Measurements from ENCODE around the gene ACCSL.

The ACCSL gene

DNA sequence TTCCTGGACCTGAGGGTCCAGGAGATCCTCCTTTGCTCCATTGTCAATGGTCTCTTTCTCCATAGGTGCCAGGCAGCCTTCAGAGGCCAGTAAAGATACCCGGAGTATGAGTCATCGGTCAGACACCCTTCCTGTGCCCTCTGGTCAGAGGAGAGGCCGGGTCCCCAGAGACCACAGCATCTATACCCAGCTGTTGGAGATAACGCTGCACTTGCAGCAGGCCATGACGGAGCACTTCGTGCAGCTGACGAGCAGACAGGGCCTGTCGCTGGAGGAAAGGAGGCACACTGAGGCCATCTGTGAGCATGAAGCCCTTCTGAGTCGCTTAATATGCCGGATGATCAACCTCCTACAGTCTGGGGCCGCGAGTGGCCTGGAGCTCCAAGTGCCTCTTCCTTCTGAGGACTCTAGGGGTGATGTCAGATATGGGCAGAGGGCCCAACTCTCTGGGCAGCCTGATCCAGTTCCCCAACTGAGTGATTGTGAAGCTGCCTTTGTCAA is at the start of gene ACCSL:
ACCSL (plus strand) TSS at position 51 of the 501 bp plus-strand sequence; CDS start at position 107, 56 bp downstream.
- TF ChIP-seq, protein P1, sequence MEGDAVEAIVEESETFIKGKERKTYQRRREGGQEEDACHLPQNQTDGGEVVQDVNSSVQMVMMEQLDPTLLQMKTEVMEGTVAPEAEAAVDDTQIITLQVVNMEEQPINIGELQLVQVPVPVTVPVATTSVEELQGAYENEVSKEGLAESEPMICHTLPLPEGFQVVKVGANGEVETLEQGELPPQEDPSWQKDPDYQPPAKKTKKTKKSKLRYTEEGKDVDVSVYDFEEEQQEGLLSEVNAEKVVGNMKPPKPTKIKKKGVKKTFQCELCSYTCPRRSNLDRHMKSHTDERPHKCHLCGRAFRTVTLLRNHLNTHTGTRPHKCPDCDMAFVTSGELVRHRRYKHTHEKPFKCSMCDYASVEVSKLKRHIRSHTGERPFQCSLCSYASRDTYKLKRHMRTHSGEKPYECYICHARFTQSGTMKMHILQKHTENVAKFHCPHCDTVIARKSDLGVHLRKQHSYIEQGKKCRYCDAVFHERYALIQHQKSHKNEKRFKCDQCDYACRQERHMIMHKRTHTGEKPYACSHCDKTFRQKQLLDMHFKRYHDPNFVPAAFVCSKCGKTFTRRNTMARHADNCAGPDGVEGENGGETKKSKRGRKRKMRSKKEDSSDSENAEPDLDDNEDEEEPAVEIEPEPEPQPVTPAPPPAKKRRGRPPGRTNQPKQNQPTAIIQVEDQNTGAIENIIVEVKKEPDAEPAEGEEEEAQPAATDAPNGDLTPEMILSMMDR (IDR thresholded peaks at IDR 0.05; ENCODE audit: insufficient read depth, low read depth, low read length, missing control alignments): no peak
- no peak for DNase-seq (ENCODE audit: low read depth)
- H3K4me3 ChIP-seq (ENCODE audit: low read depth, low read length): no peak within 1 kb of the TSS

- TF ChIP-seq, protein P1 (IDR thresholded peaks at IDR 0.05; ENCODE audit: insufficient read depth, low read depth, low read length, missing control alignments): no peak
- no peak for DNase-seq (ENCODE audit: low read depth)
- H3K4me3 ChIP-seq (ENCODE audit: low read depth, low read length): no peak overlapping the region
Observed at GRCh38 chr11:43998308-43998707, 49.5 kb upstream of the ACCSL start.

DNA sequence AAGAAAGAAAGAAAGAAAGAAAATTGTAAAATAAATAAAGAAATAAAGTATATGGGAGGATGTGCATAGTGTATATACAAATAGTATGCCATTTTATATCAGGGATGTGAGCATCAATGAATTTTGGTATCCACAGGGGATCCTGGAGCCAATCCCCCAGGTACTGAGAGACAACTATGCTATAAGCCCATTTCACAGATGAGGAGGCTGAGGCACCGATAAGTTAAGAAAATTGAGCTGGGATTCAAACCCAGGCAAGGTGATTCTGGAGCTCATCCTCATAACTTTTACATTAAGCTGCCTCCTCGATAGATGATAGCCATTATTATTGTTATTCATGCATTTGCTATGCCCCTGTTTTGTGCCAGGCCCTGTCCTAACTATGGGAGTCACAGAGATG is 47.0 kb upstream of the ACCSL start:
- TF ChIP-seq, protein P1 (IDR thresholded peaks at IDR 0.05; ENCODE audit: insufficient read depth, low read depth, low read length, missing control alignments): no peak
- H3K4me3 ChIP-seq (ENCODE audit: low read depth, low read length): no peak overlapping the region

DNA sequence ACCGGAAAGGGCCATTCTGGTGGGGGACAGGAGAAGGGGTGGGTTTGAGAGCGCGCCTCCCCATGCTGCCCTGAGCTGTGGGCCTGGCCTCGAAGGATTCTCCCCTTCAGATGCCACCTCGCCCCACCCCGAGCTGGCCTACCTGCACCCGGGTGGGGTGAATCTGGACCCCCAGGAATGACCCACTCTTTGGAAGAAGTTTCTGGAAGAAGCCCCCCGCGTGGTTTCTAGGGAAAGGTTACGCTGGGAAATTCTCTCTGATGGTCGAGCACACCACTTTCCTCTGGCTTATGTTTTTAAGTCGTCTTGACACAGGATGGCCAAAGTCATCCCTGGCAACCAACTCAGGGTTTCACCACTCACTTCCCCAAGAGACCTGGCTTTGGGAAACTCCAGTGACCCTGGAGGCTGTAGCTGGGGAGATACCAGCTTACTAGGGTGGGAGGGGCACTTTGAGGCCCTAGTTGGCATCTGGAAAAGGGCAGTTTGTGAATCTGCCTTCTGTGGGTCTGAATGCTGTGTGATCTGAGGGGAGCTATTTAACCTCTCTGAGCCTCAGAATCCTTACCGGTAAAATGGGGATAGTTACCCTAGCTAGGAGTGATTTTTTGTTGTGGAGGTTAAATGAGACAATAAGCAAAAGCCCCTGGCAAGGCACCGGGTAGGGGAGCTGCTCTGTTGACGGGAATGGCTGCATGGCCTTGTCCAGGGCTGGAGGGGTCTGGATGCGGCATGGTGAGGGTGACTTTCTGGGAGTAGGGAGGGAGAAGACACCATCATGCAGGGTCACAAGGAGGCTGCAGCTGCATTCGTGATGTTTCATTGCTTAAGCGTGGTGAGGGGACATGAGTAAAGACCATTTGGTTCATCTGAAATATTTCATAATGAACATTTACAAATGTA is 45.3 kb upstream of the ACCSL start:
- TF ChIP-seq, protein P1 (IDR thresholded peaks at IDR 0.05; ENCODE audit: insufficient read depth, low read depth, low read length, missing control alignments): no peak

More for the DNA sequence above, 47.0 kb upstream of the ACCSL start:
- no peak for DNase-seq (ENCODE audit: low read depth)

DNA sequence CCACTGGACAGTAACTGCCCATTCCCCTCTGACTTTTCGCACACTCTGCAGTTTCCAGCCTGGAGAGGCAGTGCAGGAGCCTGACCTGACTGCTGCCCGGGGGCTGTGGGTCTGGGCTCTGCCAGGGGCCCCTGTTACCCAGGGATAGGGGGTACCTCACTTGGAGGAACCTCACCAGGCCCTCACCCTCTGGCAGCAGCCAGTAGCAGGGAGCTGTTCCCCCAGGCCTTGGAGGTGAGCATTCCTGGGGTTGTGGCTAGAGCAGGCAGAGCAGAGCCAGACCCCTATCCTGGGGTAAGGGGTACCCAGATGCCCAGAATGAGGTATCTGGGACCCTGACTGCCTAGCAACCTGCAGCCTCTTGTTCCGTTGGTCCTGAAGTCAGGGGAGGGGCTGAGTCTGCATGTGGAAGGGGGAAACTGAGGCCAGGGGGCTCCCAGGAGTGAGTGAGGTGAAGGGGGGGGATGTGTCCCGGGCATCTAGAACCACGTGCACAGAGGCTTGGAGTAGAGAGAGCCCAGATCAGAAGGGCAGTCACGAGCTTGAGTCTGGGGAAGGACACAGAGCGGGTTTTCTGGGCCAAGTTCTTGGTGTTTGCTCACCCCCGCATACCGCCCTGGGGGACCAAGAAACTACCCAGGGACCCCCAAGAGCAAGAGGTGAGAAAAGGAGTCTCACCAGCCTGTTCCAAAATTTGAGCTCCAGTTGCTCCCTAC is 43.9 kb upstream of the ACCSL start:
- no peak for DNase-seq (ENCODE audit: low read depth)
- H3K4me3 ChIP-seq (ENCODE audit: low read depth, low read length): no peak overlapping the region
- TF ChIP-seq, protein P1 (IDR thresholded peaks at IDR 0.05; ENCODE audit: insufficient read depth, low read depth, low read length, missing control alignments): no peak

More for the DNA sequence above, 45.3 kb upstream of the ACCSL start:
- no peak overlapping the region for H3K4me3 ChIP-seq (ENCODE audit: low read depth, low read length)
- no peak for DNase-seq (ENCODE audit: low read depth)

DNA sequence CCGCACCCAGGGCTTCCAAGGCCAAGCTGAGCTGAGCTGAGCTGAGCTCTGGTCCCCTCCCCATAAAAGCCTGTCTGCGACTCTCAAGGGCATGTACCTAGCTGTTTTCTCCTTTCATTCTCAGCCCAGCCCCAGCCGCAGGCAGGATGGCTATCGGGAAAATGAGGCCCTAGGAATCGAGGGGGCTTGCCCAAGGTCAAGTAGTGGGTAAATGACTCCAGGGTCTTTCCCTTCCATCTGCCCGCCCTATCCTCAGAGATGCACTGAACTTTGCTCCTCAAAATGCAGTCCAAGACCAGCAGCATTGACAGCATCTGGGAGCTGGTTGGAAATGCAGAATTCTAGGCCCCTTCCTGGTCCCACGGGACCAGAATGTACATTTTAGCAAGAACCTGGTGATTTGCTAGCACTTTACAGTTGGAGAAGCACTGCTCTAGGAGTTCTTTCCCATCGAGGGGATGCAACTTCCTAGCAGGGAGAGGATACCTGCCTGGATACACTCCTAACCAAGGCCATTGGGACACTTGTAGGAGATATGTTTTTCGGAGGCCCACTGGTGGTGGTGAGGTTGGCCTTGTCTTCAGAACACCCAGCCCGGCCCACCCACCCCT is 43.2 kb upstream of the ACCSL start:
- TF ChIP-seq, protein P1 (IDR thresholded peaks at IDR 0.05; ENCODE audit: insufficient read depth, low read depth, low read length, missing control alignments): no peak
- no peak for DNase-seq (ENCODE audit: low read depth)
- no peak overlapping the region for H3K4me3 ChIP-seq (ENCODE audit: low read depth, low read length)
